GM12892 (cell line): ENCODE measurements around the gene EHBP1.

Experiments
- POLR2A ChIP-seq: IDR thresholded peaks from 2 replicates; pipeline ENCODE4 v1.6.1; 2011; ENCODE audit warnings: low read depth, low read length, control low read depth
- POLR2AphosphoS5 ChIP-seq: IDR thresholded peaks from 2 replicates; pipeline ENCODE4 v1.6.1; 2011; ENCODE audit warnings: low read depth, low read length, control low read depth

DNA sequence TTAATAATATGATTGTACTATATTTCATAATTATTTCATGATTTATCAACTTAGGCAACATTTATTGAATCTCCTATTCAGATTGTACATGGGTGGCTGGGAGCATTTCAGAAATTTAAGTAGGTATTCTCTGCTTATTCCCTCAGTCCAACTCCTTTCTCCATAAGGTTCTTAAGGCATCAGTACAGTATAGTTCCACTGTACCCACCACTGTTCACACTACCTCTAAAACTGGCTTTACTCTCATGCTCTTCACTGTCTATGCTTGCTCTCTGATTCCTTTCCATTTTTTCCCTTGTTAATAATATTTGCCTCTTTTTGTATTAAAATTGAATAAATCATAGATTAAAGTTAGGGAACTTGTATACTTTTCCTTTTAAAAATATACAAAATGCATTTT is 89.8 kb downstream of the EHBP1 start:
- TF ChIP-seq POLR2A: no peak
- no peak for TF ChIP-seq POLR2AphosphoS5
